Activated CD4-positive, alpha-beta T cell treated with anti-CD3 and anti-CD28 coated beads, Interleukin-2, amount 10 ng/mL, durations not matched to agents 7 days and 5 days (primary cell): ENCODE measurements around the gene SSH3. TPM values are rescaled to one million over a fixed set of nuclear protein-coding genes. Genes with fewer than 3 reads are reported as not detected.

ENCODE experiments used
- CTCF ChIA-PET: fragments of 350-600 bp; sonication (Branson Sonifier 250); formaldehyde crosslinking; loops from one replicate; lab custom pipeline; 2021; ENCODE audit warnings: antibody characterized with exemption; lab: Charles Lee
- POLR2A ChIA-PET: fragments of 350-600 bp; sonication (Branson Sonifier 250); formaldehyde crosslinking; loops from one replicate; lab custom pipeline; 2021; ENCODE audit warnings: antibody characterized with exemption; lab: Charles Lee
- DNase-seq: peaks from one replicate; pipeline ENCODE4 v3.0.0-alpha.2; 2020
- H3K27ac Mint-ChIP-seq: one replicate; pipeline ENCODE4 v1.8.0; 2021; ENCODE audit warnings: mild to moderate bottlenecking, moderate library complexity, mixed read lengths
- H3K27me3 Mint-ChIP-seq: one replicate; pipeline ENCODE4 v1.8.0; 2021; ENCODE audit warnings: mixed read lengths
- H3K36me3 Mint-ChIP-seq: one replicate; pipeline ENCODE4 v1.8.0; 2021; ENCODE audit warnings: low read depth, mixed read lengths
- H3K4me1 Mint-ChIP-seq: one replicate; pipeline ENCODE4 v1.8.0; 2021; ENCODE audit warnings: mixed read lengths
- H3K4me3 Mint-ChIP-seq: one replicate; pipeline ENCODE4 v1.8.0; 2021; ENCODE audit warnings: mild to moderate bottlenecking, moderate library complexity, mixed read lengths
- H3K9me3 Mint-ChIP-seq: one replicate; pipeline ENCODE4 v1.8.0; 2021; ENCODE audit warnings: mixed read lengths
- total RNA-seq, 2 experiments: library from RNA; stranded (reverse); gene quantifications; one replicate each; pipeline ENCODE4 v1.2.3, GENCODE V29; 2021

Gene SSH3
- total RNA-seq, 2 experiments from 2014 or later: 8.2 to 9.6 TPM

GRCh38 chr11:67262731-67263675 is 40.3 kb upstream of the SSH3 start:
- Mint-ChIP-seq H3K36me3 (peaks cover 10% of the 10 kb centered on the region), H3K4me3 (peak overlapping the region; percentile 41), H3K27ac (peak overlapping the region; percentile 74), H3K9me3 (no peaks in the 10 kb centered on the region), H3K27me3 (no peaks in the 10 kb centered on the region), H3K4me1 (peaks cover 51% of the 10 kb centered on the region)
- DNase-seq: peak; percentile 83
- ChIA-PET CTCF (interaction anchor here (0.8 to 4.9 kb wide), 26 partner anchors 8 to 139 kb away, joined by 3 to 72 read pairs (median 5); partner anchors contain the start of genes ANKRD13D, POLD4, PPP1CA and SSH3), POLR2A (interaction anchor here (0.6 kb wide), 1 partner anchor 112 kb away, joined by 4 read pairs; no protein-coding TSS in a partner anchor)

- no peaks in the 10 kb centered on the region for H3K9me3 Mint-ChIP-seq
- H3K36me3 Mint-ChIP-seq: peaks cover 22% of the 10 kb centered on the region
- ChIA-PET POLR2A (no interaction called here), CTCF (interaction anchor here (0.8 to 4.9 kb wide), 14 partner anchors 7 to 137 kb away, joined by 3 to 72 read pairs (median 4); partner anchors contain the start of genes POLD4 and PPP1CA)
- no peaks in the 10 kb centered on the region for H3K27me3 Mint-ChIP-seq
- DNase-seq: no peak
- H3K4me3 Mint-ChIP-seq: peak overlapping the region; percentile 10
- peaks cover 55% of the 10 kb centered on the region for H3K4me1 Mint-ChIP-seq
- peak overlapping the region; percentile 44 for H3K27ac Mint-ChIP-seq
Observed at GRCh38 chr11:67264260-67264659, 39.1 kb upstream of the SSH3 start.

- CTCF ChIA-PET: interaction anchor here (0.8 to 4.9 kb wide), 10 partner anchors 10 to 136 kb away, joined by 3 to 72 read pairs (median 3); partner anchors contain the start of genes POLD4 and PPP1CA
- Mint-ChIP-seq H3K36me3 (peaks cover 30% of the 10 kb centered on the region), H3K4me3 (peak overlapping the region; percentile 76), H3K9me3 (no peaks in the 10 kb centered on the region), H3K4me1 (peaks cover 58% of the 10 kb centered on the region), H3K27ac (peak overlapping the region; percentile 79), H3K27me3 (no peaks in the 10 kb centered on the region)
- DNase-seq: no peak
- POLR2A ChIA-PET: interaction anchor here (0.7 kb wide), 1 partner anchor 144 kb away, joined by 3 read pairs; no protein-coding TSS in a partner anchor
Observed at GRCh38 chr11:67264877-67265632, 38.3 kb upstream of the SSH3 start.

- CTCF ChIA-PET: interaction anchor here (0.6 to 4.9 kb wide), 9 partner anchors 11 to 135 kb away, joined by 3 to 72 read pairs (median 4); partner anchors contain the start of genes PPP1CA and SSH3
- Mint-ChIP-seq H3K36me3 (peaks cover 38% of the 10 kb centered on the region), H3K9me3 (no peaks in the 10 kb centered on the region), H3K27me3 (no peaks in the 10 kb centered on the region), H3K4me1 (peaks cover 61% of the 10 kb centered on the region), H3K27ac (peak overlapping the region; percentile 77), H3K4me3 (peak overlapping the region; percentile 76)
- POLR2A ChIA-PET: interaction anchor here (0.6 to 1.1 kb wide), 3 partner anchors 22 to 291 kb away, joined by 3 to 5 read pairs (median 3); no protein-coding TSS in a partner anchor
- peak; percentile 70 for DNase-seq
Observed at GRCh38 chr11:67265633-67266448, 37.5 kb upstream of the SSH3 start.

- H3K36me3 Mint-ChIP-seq: peaks cover 46% of the 10 kb centered on the region
- CTCF ChIA-PET: interaction anchor here (0.6 to 3.2 kb wide), 11 partner anchors 11 to 341 kb away, joined by 3 to 30 read pairs (median 4); partner anchors contain the start of genes POLD4 and SSH3
- H3K4me3 Mint-ChIP-seq: peak within 1 kb of the TSS; percentile 95
- H3K9me3 Mint-ChIP-seq: no peaks in the 10 kb centered on the region
- peaks cover 66% of the 10 kb centered on the region for H3K4me1 Mint-ChIP-seq
- peak; percentile 41 for DNase-seq
- POLR2A ChIA-PET: interaction anchor here (0.6 to 1.1 kb wide), 3 partner anchors 22 to 290 kb away, joined by 3 to 5 read pairs (median 3); no protein-coding TSS in a partner anchor
- no peaks in the 10 kb centered on the region for H3K27me3 Mint-ChIP-seq
- H3K27ac Mint-ChIP-seq: peak within 1 kb of the TSS; percentile 93
Observed at GRCh38 chr11:67266449-67267187, 36.7 kb upstream of the SSH3 start, which contains the start of gene GRK2. TSS of gene GRK2 (plus strand) at chr11:67266473. CDS start at chr11:67266700, 227 bp downstream.

GRCh38 chr11:67267188-67268080 is 35.9 kb upstream of the SSH3 start:
- no peaks in the 10 kb centered on the region for H3K27me3 Mint-ChIP-seq
- DNase-seq: peak; percentile 57
- ChIA-PET POLR2A (interaction anchor here (0.7 to 1.2 kb wide), 6 partner anchors 10 to 85 kb away, joined by 3 to 10 read pairs (median 4); partner anchors contain the start of genes ANKRD13D and POLD4), CTCF (interaction anchor here (0.6 to 3.2 kb wide), 14 partner anchors 10 to 340 kb away, joined by 3 to 30 read pairs (median 4); partner anchors contain the start of genes POLD4 and SSH3)
- H3K27ac Mint-ChIP-seq: peak overlapping the region; percentile 93
- H3K36me3 Mint-ChIP-seq: peaks cover 54% of the 10 kb centered on the region
- peaks cover 67% of the 10 kb centered on the region for H3K4me1 Mint-ChIP-seq
- H3K4me3 Mint-ChIP-seq: peak overlapping the region; percentile 95
- no peaks in the 10 kb centered on the region for H3K9me3 Mint-ChIP-seq

GRCh38 chr11:67268081-67268961 is 35.0 kb upstream of the SSH3 start:
- POLR2A ChIA-PET: interaction anchor here (0.7 to 1.2 kb wide), 4 partner anchors 9 to 85 kb away, joined by 3 to 10 read pairs (median 4); partner anchors contain the start of genes ANKRD13D and POLD4
- DNase-seq: peak; percentile 75
- H3K4me1 Mint-ChIP-seq: peaks cover 67% of the 10 kb centered on the region
- no peaks in the 10 kb centered on the region for H3K9me3 Mint-ChIP-seq
- H3K27me3 Mint-ChIP-seq: no peaks in the 10 kb centered on the region
- H3K36me3 Mint-ChIP-seq: peaks cover 60% of the 10 kb centered on the region
- H3K27ac Mint-ChIP-seq: peak overlapping the region; percentile 93
- H3K4me3 Mint-ChIP-seq: peak overlapping the region; percentile 95
- CTCF ChIA-PET: interaction anchor here (0.9 to 3.2 kb wide), 7 partner anchors 9 to 83 kb away, joined by 3 to 30 read pairs (median 5); no protein-coding TSS in a partner anchor

GRCh38 chr11:67268962-67269268 is 34.4 kb upstream of the SSH3 start:
- no peak for DNase-seq
- H3K27me3 Mint-ChIP-seq: no peaks in the 10 kb centered on the region
- peaks cover 67% of the 10 kb centered on the region for H3K4me1 Mint-ChIP-seq
- H3K36me3 Mint-ChIP-seq: peaks cover 62% of the 10 kb centered on the region
- H3K27ac Mint-ChIP-seq: peak overlapping the region; percentile 93
- H3K9me3 Mint-ChIP-seq: no peaks in the 10 kb centered on the region
- H3K4me3 Mint-ChIP-seq: peak overlapping the region; percentile 95
- ChIA-PET CTCF (interaction anchor here (0.6 to 4.9 kb wide), 5 partner anchors 14 to 100 kb away, joined by 3 to 36 read pairs (median 4); no protein-coding TSS in a partner anchor), POLR2A (no interaction called here)
